BJ (cell line): Measurements from ENCODE around the gene CDKAL1. TPM values are rescaled to one million over a fixed set of nuclear protein-coding genes. Genes with fewer than 3 reads are reported as not detected.
"Not testable (repeated sequence)": the region's sequence is repeated elsewhere in the genome, so short reads cannot be mapped to it uniquely, and the experiment has no call there.

Source experiments
- CTCF ChIA-PET: fragments of 350-600 bp; formaldehyde crosslinking; extraction: SDS; loops from one replicate; lab custom pipeline; 2021; ENCODE audit warnings: antibody characterized with exemption, inconsistent platforms; lab: Yijun Ruan, JAX
- POLR2A ChIA-PET: fragments of 300-600 bp; sonication (Branson Sonifier 250); formaldehyde crosslinking; extraction: SDS; loops from one replicate; lab custom pipeline; 2021; ENCODE audit warnings: antibody characterized with exemption; lab: Charles Lee
- DNase-seq: peaks from one replicate; pipeline ENCODE4 v3.0.0-alpha.2; 2011; ENCODE audit warnings: low read depth
- H3K27me3 ChIP-seq: 2 replicates; pipeline ENCODE4 v1.6.0; 2011; ENCODE audit warnings: low read length; ENCODE audit not compliant: control insufficient read depth, insufficient read depth
- H3K36me3 ChIP-seq: 2 replicates; pipeline ENCODE4 v1.5.1; 2011; ENCODE audit warnings: low read length; ENCODE audit not compliant: control insufficient read depth, insufficient read depth
- H3K4me3 ChIP-seq: 2 replicates; pipeline ENCODE4 v1.5.1; 2011; ENCODE audit warnings: low read depth, mild to moderate bottlenecking, control low read depth, low read length
- CTCF ChIP-seq: IDR thresholded peaks from 2 replicates; pipeline ENCODE4 v1.5.1; 2011; ENCODE audit warnings: low read depth, mild to moderate bottlenecking, control low read depth, inconsistent platforms, low read length, moderate library complexity; ENCODE audit not compliant: insufficient read depth
- polyA plus RNA-seq: library from polyadenylated mRNA; depleted of rRNA; stranded (reverse); fragments of >200 nt; gene quantifications from 2 replicates; pipeline ENCODE4 v1.2.3, GENCODE V29; 2011

The CDKAL1 gene
- polyA plus RNA-seq, 1 experiment, result 3.8 TPM

- TF ChIP-seq CTCF, result no peak
- POLR2A ChIA-PET, result no interaction called here
- H3K27me3 ChIP-seq, result no peaks in the 10 kb centered on the region
- DNase-seq, result no peak
- CTCF ChIA-PET, result no interaction called here
- no peak overlapping the region for H3K4me3 ChIP-seq
- H3K36me3 ChIP-seq, result no peaks in the 10 kb centered on the region
These were observed 76.5 kb downstream of the CDKAL1 start for GRCh38 chr6:20610636-20611370.

- CTCF ChIA-PET, H3K27me3 ChIP-seq, DNase-seq, H3K36me3 ChIP-seq, H3K4me3 ChIP-seq, POLR2A ChIA-PET: not testable (repeated sequence)
These were observed 83.3 kb downstream of the CDKAL1 start for GRCh38 chr6:20617537-20617936.

- ChIA-PET POLR2A (interaction anchor here (0.6 kb wide), 1 partner anchor 1091 kb away, joined by 4 read pairs; no protein-coding TSS in a partner anchor), CTCF (no interaction called here)
- Histone ChIP-seq H3K4me3 (no peak overlapping the region), H3K27me3 (no peaks in the 10 kb centered on the region), H3K36me3 (no peaks in the 10 kb centered on the region)
- TF ChIP-seq CTCF, result no peak
- DNase-seq, result no peak
These were observed 85.8 kb downstream of the CDKAL1 start for GRCh38 chr6:20620043-20620442.

GRCh38 chr6:20623761-20624160, 89.5 kb downstream of the CDKAL1 start:
- H3K4me3 ChIP-seq, result no peak overlapping the region
- no peak for TF ChIP-seq CTCF
- H3K27me3 ChIP-seq, result no peaks in the 10 kb centered on the region
- no peaks in the 10 kb centered on the region for H3K36me3 ChIP-seq
- CTCF ChIA-PET, result no interaction called here
- POLR2A ChIA-PET, result no interaction called here
- no peak for DNase-seq

- H3K36me3 ChIP-seq, result no peaks in the 10 kb centered on the region
- H3K4me3 ChIP-seq, result no peak overlapping the region
- POLR2A ChIA-PET, result no interaction called here
- CTCF ChIA-PET, result no interaction called here
- DNase-seq, result no peak
- no peak for TF ChIP-seq CTCF
- no peaks in the 10 kb centered on the region for H3K27me3 ChIP-seq
These were observed 91.9 kb downstream of the CDKAL1 start for GRCh38 chr6:20626165-20626564.

GRCh38 chr6:20629509-20629908, 95.3 kb downstream of the CDKAL1 start:
- Histone ChIP-seq H3K36me3 (no peaks in the 10 kb centered on the region), H3K4me3 (no peak overlapping the region), H3K27me3 (no peaks in the 10 kb centered on the region)
- POLR2A ChIA-PET, result no interaction called here
- TF ChIP-seq CTCF, result no peak
- DNase-seq, result no peak
- CTCF ChIA-PET, result interaction anchor here (1.1 kb wide), 1 partner anchor 16 kb away, joined by 4 read pairs; no protein-coding TSS in a partner anchor
